NOMO-1 treated with DMSO at 0.1 percent for 48 hours (cell line): ENCODE measurements around the gene TIMP3.

Experiments
- DNase-seq: peaks from one replicate; lab custom pipeline; 2025; ENCODE audit not compliant: unreplicated experiment; lab: John Stamatoyannopoulos, UW

The TIMP3 gene

DNA sequence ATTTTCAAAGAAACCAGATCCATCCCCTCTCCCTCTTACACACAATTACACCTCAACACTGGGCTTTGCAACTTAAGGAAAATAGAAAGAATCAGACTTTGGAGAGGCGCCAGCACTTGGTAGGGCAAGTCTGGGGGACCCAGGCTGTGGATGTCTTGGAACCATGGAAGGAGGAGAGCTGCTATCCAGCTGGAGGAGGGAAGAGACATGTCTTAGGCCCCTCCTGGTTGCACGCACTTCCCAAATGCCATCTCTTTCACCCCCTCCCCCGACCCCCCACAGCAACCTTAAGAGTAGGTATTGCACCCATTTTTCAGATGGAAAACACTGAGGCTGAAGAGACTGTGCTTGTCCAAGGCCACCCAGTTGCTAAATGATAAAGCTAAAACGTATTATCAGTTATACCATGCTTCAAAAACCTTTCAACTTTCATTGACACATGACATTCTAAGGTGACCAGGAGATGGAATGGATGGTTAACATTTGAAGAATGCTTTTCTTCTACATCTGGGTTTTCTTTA, 3.9 kb downstream of the TIMP3 start:
- no peak for DNase-seq

DNA sequence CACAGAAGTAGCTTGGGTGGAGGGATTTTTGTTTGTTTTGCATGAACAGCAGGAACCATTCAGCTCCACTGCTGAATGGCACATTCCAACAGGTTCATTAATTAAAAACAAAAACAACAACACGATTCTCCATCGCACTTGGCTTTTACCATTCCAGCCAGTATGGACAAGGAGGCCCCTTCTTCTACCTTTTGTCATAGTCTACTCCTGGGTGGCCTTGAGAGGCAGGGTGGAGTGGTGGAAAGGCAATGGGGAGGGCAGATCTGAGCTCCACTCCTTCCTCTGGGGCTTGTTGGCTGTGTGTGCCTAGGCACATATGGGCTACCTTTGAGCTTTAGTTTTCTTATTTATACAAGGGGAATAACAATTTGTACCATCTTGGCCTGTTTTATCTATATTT, 4.8 kb downstream of the TIMP3 start:
- no peak for DNase-seq

DNA sequence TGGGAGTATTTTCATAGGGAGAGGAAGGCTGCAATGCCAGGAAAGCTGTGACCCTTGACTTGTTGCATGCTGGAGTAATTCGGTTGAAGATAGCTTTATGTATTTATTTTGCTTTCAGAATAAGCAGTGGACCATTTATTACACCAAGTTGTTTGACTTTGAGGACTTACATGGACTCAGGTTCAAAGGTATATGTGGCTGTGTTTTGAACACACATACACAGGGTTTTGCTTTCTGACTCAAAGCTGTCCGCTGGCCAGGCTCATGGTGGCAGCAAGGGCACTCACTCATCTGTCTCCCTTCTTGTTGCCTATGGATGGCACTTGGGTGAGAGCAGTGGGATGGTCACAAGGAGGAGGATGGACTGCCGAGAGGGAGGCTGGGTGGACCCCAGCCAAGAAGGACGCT, 6.5 kb downstream of the TIMP3 start:
- no peak for DNase-seq

DNA sequence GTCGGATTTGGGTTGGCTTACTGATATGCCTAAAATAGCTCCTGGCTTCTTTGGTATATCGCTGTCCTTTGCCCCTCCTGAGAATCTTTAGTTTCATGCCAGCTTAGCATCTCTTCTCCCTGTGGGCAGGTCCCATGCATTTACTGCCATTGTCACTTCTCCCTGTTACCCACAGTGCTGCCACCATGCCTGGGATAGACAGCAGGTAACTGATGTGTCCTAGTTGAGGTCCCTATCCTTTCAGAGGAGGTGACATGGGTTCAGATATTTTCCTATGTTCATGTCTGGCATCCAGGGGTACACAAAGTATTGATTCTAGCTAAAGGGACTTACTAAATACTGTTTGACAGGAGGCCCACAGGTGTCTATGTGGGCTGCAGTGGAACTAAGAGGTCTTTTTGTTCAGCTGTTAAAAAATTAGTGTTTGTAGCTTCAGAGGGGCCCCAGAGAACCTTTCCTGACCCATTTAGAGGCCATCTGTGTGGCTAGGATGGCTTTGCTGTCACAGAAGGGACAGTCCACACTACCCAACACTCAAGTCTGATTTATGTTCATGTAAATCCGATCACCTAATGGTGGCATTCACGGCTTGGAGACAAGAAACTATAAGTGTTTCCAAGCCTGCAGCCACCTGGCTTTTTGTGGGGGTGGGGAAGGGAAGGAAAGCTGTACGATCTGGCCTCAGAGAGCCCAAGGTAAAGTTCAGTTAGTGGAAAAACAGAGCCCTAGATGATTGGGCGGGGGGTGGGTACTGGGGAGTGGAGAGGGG, 8.5 kb downstream of the TIMP3 start:
- DNase-seq: no peak

DNA sequence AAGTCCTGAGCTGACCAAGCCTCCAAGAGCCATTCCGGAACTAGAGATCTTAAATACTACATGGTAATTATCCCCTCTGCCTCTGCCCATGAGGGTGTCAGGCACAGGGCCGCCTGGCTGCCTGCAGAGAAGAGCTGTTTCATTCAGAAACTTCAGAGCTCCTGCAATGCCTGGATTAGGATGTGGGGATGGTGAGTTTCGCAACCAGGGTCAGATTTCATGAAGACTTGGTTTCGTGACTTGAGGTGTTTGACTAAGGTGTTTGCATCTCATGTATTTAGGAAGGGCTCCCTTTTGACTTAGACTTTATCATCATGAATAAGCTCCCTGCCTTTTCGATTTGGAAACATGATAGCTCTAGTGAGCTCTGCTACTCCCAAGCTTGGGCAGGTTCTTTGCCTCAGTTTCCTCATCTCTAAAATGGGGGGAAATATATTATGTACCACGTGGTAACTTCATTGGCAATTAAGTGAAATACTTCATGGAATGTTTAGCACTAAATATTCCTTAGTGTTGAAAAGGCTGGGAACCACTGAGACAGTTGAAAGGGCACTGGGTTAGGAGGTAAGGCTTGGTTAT, 9.1 kb downstream of the TIMP3 start:
- peak; percentile 4 for DNase-seq

DNA sequence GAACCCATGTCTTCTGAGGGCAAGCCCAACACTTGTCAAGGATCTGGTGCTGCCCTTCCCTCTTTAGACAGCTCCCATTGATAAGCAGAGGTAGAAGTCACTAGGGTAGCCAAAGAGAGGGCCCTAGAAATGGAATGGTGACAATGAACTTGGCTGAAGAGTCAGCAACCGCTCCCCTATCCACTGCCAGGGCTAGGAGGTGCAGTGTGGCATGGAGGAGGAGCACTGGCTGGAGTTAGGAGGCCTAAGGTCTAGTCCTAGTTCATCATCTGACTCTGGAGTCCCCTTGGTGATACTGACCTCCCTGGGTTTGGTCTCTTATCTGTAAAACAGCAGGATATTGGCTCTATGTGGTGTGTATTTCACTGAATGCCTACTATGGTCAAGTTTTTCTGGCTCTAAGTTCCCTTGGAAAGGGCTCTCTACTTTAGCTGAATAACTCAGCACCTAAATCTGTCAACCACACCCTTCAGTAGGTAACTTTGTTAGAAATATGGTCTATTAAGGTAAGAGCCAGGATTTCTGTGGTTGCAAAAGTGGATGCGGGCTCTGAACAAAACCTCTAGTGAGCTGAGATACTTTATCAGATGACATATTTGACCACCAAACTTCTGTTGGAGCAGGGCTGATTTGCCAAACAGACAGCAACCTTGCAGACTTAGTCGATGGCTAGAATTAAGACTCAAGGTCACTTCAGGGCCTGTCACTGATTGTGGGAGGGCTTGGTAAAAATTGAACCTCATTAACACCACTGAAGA, 10.5 kb downstream of the TIMP3 start:
- no peak for DNase-seq

DNA sequence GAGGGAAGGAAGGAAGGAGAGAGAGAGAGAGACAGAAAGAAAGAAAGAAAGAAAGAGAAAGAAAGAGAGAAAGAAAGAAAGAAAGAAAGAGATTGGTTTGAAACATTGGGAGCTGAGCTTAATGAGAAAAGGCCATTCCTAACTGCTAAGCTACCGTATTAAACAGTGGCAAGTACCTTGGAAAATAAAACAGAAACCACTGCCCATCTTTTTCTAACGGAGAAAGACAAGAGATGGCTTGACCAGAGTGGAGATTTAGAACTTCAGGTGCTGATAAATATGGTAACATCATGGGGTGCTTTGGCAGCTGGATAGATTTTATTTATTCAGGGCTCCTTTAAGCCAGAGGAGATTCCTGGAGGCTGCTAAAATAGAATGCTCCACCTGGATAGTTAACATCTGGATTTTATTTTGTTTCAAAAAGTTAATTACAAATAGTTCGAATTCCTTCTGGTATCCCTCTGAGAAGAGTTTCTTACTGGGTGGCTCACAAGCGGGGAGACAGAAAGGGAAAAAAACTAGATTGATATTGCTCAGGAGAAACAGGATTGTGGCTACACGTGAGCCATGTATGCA, 12.9 kb downstream of the TIMP3 start:
- no peak for DNase-seq

DNA sequence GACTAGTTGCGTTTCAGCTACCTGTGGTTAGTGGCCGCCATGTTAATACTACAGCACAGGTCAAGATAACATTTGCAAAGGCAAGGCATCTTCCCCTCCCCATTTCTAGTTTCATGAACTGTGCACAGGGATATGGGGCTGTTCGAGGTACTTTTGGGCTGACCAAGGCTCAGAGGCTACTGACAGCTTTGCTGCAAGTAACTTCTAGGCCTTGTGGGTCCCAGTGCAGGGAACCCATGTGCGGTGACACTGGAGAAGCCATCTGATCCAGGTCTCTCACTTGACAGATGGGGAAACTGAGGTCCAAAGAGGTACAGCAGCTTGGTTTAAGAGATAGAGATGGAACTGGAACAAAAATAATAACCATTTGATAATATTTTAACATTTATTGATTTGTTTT, 13.6 kb downstream of the TIMP3 start:
- DNase-seq: no peak

DNA sequence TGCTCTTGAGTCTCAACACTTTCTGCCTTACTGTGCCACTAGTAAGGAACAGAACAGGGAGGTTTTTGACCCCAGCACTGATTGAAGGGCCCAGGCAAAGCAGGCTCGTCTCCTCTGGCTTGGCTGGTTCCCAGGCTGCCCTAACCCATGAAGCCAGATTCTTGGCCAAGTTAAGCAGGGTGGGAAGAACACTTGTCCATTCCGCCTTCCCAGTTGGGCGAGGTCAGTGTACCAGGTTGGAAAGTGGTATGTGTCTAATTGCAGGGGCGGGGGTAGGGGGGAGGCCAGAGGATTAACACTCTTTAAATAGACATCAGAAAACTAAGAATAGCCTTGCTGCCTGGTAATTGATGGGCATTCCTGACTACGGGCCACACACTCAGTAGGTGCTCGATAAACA, 14.4 kb downstream of the TIMP3 start:
- DNase-seq: no peak

DNA sequence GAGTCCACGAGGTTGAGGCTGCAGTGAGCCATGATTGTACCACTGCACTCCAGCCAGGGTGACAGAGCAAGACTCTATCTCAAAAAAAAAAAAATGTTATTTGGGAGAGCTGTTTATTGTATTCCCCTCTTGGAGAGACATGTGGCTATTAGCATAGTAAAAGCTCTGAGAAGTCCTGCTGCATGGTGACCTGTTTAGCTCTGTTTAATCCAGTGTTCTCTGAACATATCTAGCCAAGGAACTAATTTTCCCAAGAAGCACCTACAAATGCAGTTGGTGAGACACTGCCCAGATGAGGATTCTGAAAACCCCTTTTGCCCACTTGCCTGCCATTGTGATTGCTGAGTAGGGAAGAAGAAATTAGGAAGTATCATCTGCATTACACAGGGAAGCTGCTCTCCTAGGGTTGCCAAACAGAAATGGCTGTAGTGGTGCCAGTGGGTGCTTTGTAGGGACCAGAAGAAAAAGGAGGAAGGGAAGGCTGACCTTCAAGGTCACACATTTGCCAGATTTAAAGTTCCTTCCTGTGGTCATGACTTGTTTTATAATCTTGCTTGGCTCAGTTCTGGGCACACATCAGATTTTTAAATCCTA, 15.7 kb downstream of the TIMP3 start:
- no peak for DNase-seq

DNA sequence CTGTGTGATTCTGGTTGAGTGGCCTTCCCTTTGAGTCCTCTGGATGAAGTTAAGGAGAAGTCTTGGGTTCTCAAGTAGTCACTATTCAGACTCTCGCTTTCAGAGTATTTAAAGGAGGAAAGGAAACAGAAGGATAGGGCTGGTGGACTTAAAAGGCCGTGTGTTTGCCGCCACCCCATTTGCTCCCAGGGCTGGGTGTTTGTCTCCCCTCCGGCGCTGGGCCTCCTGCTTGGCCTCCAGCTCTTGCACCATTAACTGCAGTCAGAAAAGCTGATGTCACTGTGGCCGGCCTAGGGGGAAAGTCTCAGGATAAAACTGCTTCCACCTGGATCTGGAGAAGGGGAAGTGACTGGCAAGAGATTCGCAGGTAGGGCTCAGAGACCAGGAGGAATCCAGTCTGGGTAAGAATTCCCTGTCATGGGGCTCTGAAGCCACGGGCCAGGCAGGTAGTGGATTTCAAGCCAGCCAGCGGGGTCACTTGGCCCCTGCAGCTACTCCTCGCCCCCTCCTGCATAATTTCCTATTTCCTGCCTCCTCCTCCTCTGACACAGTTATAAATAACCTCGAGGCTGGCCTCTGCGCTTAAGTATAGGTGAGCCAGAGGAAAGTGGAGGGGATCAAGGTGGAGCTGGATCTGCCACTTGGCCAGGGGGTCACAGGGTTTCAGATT, 17.1 kb downstream of the TIMP3 start:
- no peak for DNase-seq

DNA sequence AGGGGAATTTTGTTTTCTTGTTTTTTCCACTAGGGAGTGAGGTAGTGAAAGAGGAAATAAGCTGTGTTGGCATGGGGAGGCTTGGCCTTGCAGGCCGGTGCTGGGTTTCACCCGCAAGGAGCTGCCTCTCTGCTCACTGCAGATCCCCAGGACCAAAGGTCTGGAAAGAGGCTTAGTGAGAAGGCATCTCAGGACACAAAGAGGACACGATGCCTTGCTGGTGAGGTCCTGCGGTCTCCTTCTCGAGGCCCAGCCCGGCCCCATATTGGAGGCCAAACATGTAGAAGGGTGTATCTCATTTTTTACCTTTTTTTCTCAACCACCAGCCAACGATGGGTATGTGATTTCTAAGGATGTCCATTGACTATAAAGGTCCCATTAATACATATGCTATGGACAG, 17.6 kb downstream of the TIMP3 start:
- DNase-seq: no peak

DNA sequence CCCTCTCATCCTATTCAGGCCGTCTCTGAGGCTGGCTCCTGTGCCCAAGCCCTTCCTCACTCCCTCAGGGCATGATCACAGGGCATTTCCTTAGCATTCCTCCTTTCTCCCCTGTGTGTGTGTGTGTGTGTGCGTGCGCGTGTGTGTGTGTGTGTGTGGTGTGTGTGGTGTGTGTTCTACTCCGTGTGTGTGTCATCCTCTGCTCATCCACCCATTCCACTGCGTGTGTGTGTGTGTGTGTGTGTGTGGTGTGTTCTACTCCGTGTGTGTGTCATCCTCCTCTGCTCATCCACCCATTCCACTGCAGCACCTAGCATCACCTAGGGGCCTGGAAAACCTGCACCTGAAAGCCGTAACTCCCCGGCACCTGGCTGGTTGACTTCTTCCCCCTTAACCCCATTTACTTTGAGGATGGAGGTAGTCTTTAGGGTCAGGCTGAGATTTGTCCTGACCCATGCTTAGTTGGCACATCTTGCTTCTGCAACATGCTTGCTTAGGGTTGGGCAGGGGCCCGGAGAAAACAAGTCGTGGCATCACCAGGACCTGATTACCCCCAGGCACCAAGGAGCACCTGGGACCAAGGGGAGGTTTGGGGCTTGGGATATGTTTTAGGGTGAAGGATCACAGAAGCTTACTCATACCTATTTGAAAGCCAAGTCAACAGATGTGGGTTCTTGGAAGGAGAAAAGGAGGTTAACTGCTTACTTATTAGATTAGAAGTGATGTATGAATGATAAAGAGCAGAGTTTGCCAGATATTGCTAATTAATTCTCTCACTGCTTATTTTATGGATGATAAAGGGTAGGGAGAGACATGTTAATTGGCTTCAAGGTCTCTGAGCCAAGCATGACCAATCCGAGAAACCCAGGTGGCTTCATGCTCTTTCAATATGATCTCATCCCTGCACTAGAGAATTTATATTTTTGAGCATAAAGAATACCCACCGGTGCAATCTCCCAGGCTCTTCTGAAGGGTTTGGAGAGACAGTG, 18.9 kb downstream of the TIMP3 start:
- no peak for DNase-seq

DNA sequence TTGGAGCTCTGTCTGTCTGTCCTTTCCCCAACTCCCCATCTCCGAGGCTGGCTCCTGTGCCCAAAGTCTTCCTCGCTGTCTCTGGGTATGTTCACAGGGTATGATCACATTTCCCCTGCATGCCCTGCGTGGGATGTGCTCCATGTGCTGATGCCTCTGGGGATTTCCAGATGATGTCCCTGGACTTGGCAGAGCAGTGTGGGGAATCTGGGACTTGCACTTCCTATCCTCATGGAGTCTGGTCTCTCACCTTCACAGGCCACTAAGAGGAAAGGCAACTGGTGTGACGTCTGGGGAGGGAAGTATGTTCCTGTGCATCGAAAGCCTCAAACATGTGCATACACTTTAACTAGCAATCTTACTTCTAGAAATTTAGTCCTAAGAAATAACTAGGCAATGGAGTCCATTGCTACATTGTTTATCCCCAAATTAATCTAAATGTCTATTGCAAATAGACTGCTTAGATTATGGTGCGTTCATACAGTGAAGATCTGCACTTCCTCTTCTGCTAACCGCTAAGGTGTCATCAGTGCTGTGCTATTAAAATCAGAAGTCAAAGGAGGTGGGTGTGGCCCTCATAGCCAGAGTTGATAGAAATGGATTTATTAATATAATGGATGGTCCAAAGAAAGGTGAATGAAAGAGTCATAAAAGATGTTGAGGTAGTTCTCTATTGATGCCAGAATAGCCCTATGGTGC, 20.8 kb downstream of the TIMP3 start:
- DNase-seq: peak; percentile 51

DNA sequence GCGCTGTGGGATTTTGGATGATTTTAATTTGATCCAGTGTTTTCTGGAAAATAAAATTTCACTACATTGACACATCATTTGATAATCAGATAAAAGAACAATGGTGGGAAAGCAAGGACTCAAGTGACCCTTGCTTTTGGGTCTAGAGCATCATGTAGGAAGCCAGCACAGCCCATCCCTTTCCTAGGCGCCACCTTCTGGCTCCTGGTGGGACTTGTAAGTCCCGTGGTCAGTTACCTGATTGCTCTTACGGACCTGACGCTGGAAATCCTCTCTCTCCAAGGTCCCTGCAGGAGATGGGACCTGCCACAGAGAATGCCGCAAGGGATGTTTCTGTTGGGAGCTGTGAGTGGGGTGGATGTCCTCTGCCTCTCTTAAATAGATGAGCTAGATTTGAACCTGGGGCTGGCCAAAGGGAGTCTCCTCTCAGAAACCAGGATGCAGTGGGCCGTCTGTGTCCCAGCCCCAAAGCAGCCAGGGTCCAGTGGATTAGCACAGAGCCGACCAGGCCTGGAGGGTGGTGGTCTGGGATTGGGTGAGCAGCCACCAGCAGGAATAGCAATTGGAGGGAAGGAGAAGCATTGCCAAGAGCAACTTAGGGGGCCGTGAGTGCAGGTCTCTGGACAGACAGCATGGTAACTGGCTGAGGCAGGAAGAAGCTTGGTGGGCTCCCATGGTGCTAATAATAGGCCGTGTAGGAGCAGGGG, 21.7 kb downstream of the TIMP3 start:
- no peak for DNase-seq

DNA sequence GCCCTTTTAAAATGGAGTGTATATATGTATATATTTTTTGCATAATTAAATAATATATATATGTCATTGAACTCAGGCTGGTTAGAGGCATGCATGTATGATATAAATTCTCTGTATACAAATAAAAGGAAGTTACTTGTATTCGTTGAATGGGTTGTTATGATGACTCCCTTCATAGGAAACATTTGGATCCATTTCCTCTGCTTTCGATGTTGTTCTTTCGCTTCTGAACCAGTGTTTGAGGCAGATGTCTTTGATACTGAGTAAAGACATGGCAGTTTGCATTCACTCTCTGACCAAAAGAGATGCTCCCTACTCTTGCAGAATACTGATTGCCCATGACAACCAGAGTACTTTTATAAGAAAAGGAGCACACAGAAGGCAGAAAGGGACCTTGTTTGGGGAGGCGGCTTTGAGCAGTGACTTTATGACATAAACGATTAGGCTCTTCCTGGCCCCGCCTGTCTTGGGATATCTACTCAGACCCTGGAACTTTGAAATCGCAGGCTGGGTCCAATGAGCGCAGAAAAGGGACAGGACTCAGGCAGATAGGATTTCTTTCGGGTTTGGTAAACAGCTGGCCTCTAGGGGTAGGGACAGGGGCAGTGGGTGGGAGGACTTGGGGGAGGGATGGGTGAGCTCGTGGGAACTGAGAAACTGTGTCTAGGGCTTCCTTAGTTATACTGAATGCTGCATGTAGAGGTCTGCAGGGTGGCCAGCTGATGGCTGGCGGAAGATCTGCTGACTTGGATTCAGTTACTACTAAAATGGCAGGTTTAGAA, 23.2 kb downstream of the TIMP3 start:
- no peak for DNase-seq

DNA sequence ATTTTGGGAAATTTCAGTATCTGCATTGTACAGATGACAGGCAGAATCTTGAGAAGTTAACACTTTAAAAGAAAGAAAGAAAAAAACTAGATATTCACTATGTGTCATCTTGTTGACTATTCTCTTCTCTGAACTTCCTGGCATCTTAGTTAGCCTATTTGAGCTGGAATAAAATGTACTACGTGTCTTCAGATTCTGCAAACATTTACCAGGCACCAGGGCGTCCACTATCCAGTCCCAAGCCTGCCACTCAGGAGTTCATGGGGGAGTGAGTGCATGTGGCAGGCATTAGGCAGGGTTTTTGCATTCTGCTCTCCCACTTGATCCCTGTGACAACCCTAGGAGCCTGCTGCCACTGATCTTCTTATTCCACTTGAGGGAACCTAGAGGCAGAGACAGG, 25.0 kb downstream of the TIMP3 start:
- DNase-seq: no peak
